ENCODE measurements around the gene FADD.

Gene FADD, protein sequence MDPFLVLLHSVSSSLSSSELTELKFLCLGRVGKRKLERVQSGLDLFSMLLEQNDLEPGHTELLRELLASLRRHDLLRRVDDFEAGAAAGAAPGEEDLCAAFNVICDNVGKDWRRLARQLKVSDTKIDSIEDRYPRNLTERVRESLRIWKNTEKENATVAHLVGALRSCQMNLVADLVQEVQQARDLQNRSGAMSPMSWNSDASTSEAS

DNA sequence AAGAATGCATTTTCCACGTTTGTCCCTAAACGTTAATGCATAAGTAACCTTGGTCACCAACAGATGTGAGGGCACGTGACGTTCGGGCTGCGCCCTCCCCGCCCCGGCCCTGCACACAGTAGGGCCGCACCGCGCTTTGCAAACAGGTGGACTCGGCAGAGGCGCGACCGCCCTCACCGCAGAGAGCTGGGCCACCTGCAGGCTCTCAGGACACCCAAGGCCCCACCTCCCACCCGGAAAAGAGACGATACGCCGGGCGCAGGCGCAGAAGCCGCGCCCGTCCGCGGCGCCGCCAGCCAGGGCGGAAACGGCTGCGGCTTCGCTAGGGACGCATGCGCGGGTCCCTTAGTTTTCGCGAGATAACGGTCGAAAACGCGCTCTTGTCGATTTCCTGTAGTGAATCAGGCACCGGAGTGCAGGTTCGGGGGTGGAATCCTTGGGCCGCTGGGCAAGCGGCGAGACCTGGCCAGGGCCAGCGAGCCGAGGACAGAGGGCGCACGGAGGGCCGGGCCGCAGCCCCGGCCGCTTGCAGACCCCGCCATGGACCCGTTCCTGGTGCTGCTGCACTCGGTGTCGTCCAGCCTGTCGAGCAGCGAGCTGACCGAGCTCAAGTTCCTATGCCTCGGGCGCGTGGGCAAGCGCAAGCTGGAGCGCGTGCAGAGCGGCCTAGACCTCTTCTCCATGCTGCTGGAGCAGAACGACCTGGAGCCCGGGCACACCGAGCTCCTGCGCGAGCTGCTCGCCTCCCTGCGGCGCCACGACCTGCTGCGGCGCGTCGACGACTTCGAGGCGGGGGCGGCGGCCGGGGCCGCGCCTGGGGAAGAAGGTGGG is at the start of gene FADD:
Gene FADD (plus strand): TSS at position 377 of the 831 bp plus-strand sequence. CDS start 164 bp downstream, at position 541.
- DNase-seq = peak; percentile 84

DNA sequence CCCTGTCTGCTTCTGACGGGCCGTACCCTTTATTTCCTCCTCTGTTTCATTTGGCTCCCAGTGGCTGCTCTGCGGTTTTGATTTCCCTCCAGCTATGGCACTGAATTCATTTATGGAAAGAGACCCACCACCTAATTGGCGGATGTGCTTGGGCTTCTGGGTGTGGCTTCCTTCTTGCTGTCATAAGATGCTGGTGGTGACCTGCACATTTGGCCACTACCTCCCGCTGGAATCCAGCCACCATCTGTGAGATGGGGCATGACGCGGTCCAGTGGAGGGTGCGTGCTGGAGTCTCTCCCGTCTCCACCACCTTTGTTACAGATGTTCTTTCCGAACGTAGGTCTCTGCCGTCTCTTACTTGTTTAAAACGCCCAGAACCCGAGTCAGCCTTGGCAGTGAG is 47.7 kb upstream of the FADD start:
- DNase-seq = no peak

DNA sequence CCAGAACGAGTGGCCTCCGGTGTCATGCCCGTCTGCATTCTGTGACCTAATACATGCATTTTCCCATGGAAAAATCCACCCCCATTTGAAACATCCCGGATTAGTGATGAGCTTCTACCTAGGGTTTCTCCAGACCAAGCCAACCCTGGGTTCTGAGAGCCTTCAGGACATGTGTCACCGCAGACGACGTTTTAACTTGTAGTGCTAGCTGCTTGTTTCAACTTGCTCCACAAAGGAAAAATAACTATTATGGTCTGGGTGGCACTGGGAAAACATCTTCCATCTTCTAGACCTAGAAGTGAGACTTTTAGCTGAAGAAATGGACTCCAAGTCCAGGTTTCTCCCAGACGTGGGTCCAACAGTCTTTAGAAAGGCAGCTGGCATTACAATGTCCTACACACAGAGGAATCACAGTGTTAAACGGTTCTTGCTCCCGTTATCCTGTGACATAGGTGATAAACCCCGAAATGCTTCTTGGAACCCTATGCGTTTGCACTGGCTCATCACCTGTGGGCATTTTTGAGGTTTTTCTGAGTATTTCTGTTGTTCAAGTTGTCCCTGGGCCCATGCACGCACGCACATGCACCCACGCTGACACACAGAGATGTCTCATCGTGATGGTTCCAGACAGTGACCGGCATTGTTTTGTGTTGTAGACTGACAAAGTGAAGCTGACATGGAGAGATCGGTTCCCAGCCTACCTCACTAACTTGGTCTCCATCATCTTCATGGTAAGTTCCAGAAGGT is 46.6 kb upstream of the FADD start:
- no peak for DNase-seq

DNA sequence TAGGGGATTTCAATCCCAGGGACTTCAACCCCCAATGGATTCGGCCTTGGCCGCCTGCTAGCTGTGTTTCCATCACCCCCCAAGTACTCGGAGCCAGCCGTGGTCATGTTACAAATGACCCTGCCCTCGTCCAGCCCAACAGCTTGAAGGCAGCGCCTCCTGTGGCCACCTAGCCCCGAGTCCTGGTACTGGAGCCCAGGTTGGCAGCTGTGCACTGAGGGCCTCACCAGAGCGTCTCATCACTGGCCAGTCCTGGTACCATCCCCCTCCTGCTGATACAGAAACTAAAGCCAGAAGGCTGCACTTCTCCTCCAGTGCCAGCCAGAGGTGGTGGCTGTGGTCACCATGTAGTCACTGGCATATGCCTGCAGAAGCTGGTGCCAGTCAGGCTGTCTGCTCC is 44.9 kb upstream of the FADD start:
- DNase-seq = no peak

DNA sequence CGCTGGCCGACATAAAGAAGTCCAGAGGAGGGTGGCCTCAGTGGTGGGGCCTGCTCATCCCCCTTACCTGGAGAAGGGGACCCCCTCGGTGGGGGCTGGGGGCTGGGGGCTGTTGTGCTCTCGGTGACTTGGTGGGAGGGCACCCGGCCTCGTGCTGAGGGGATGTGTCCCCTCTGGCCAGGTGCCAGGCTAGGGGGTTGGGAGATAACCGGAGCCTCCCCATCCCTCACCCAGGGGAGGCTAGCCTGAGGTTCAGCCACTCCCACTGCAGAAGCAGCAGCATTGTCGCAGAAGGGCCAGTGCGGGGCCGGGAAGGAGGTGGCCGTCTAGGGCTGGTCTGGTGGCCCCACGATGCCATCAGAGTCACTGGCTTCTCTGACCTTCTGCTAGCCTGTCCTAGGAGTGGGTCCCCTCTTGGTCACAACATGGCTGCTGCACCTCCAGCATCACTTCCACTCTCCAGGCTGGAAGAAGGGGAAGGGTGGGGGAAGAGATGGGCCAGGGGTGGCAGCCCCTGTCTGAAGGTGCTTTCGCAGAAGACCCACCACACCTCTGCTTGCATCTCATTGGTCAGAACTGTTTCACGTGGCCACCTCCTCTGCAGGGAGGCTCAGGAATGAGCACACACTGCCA is 44.2 kb upstream of the FADD start:
- no peak for DNase-seq

DNA sequence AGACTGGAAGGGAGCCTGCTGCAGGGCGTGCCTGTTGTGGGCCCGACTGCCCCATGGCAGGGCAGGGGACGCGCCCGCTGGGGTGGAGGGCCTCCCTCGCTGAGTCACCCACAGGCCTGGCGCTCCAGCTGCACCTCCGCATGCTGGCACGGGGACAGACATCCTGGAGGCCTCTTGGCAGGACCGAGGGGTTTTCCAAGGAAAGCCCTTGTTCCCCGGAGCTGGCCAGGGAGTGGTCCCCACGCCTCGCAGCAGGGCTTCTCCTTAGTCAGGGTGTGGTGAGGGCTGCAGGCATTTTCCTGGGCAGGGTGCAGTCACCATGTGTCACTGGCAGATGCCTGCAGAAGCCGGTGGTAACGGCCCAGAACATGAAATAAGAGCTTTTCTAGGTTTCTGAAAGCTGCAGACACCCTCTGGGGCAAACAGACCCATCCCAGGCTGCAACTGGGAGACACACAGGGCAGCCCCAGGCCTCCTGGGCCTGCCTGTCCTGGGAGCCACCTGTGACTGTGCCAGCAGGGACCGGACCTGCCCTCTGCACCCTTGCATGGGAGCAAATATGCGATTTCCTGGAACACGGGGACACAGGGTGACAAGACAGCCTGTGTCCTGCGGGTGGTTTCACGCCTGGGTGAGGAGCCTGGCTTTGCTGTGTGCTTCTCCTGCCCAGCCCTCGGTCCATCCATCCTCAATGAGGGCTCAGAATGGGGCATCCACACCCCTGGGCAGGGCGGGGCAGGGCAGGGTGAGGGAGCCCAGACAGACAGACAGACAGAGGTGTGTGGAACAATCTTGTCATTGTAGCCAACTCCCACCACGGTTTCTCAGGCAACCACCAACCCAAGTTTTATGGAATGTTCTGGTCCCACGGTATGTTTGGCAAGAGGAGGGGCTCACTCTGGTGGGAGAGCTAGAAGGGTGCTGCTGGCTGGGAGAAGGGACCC is 43.2 kb upstream of the FADD start:
- DNase-seq = no peak

DNA sequence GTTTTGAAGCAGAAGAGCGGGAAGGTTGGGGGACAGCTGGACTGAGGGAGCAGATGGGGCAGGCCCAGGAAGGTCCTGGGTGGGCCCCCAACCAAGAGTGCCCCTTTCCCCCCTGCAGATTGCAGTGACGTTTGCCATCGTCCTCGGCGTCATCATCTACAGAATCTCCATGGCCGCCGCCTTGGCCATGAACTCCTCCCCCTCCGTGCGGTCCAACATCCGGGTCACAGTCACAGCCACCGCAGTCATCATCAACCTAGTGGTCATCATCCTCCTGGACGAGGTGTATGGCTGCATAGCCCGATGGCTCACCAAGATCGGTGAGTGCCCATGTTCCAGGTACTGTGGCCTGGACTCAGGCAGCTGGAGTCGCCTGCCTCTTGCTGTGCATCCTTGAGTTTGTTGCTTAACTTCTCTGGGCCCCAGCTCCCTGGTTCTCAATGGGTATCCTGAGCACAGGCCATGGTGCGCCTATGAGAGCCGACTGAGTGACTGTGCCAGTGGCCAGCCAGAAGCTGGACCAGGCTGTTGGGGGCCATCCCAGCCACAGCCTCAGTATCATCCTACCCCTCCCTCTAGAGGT is 42.0 kb upstream of the FADD start:
- no peak for DNase-seq

DNA sequence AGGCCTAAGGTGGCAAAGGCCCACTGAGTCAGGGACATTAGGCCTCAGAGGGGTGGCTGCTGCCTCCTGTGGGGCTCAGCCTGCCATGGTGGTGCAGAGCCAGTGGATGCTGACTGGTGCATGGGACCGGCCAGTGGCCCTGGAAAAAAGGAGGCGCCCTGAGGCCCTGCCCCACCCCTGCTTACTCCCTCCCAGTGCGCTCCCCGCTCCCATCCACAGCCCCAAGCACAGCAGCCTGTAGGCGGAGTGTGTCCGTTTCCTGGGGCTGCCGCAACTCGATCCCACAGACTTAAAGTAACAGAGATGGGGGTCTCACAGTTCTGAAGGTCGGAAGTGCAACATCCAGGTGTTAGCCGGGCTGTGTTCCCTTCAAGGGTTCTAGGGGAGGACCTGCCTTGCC is 38.4 kb upstream of the FADD start:
- DNase-seq = no peak

DNA sequence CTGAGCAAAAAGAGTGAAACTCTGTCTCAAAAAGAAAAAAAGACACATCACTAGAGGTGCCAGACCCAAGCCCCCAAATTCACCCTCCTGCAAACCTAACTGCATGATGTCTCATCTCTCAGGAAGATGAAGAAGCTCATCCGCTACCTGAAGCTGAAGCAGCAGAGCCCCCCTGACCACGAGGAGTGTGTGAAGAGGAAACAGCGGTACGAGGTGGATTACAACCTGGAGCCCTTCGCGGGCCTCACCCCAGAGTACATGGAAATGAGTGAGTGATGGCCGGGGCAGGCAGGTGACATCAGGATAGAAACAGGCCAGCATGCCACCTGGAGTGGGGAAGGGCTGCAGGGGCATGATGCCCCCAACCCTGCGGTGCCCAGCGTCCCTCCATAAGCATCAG is 36.0 kb upstream of the FADD start:
- no peak for DNase-seq

DNA sequence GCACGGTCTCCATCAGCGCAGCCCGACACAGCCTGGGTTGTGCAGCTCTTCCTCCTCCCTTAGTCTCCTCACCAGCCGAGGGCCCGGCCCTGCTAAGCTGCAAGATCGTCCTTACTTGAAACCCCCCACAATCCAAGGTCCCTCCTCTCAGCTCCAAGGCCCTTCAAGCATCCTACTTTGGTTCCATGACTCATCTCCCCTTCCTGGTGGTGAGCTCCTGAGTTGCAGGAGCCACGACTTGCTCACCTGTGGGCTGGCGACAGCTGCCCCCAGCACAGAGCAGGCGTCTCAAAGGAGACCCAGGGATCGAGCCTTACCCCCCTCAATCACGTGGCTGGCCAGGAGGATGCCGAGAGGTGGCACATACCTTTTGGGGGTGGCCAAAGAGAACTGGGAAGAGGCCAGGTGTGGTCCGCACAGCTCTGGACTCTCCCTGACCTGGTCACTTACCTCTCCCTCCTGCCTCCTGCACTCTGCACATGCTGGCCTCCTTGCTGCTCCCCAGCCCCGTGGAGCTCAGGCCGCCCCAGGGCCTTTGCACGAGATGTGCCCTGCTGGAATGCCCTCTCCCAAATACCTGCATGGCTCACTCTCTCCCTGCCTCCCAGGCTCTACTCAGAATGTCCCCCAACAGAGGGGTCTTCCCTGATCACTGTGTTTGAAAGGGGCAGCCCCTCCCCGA is 35.2 kb upstream of the FADD start:
- DNase-seq = no peak

DNA sequence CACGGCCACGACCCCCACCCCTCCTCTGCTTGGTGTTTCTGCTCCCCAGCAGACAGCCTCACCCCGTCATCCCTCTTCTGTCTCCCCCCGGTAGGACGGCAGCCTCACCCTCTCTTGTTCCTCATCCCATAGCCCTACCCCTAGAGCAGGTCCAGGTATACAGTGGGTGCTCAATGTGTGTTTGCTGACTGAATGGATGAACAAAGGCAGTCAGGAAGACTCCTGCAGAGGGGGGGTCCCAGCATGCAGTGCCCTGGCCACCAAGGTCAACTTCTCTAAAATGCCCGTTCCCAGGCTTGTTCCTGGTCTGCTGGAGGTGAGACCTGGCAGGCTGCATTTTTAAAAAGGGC is 34.7 kb upstream of the FADD start:
- no peak for DNase-seq

DNA sequence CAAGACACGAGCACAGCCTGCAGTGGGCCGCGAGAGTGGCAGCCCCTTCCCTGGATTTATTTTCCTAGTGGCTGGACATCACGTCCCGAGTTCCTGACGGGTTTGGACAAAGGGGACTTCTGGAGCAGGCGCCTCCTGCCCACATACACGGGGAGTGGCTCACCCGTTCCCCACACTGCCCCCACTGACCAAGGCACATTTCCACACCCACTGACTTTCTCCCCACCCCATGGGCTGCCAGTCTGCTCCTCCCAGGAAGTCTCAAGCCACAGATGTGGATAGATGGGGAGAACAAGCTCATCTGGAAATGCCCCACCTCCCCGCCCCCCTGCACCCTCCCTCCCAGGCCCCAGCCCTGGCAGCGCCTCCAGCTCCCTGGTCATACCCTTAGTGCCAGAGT is 34.0 kb upstream of the FADD start:
- no peak for DNase-seq

DNA sequence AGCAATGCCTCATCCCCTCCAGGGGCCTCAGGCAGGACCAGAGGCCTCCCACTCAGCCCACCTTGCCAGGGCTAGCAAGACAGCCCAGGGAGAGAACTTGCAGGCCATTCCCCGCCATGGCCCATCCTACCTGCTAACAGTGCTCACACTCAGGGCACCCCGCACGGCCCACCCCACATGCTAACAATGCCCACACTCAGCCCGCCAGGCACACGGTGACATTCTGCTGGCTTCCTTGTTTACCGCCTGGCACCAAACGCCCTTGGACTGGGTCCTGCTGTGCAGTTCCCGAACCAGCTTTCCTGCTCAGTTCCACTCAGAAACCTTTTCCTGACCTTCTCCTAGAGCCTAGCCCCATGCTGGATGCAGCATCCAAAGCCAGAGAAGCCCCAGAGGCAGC is 33.5 kb upstream of the FADD start:
- DNase-seq = no peak

DNA sequence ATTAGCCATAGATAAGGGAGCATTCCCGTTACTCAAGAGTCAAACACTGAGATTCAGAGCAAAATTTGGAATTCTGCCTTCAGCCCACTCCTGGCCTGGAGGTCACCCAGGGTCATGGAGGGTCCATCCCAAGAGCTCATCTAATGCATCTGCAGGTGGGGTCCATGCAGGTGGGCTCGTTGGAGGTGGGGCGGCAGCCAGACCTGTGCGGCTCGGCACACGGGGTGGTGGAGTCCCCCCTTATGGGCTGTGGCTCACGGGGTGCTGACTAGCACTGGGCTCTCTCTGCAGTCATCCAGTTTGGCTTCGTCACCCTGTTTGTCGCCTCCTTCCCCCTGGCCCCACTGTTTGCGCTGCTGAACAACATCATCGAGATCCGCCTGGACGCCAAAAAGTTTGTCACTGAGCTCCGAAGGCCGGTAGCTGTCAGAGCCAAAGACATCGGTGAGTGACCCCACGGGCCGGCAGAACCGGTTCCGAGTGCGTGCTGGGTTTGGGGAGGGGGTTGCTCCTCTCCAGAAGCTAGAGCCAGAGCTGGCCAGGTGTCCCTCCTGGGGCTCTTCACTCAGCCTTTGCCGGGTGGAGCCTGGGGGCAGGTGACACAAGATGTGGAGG is 32.4 kb upstream of the FADD start:
- DNase-seq = no peak

DNA sequence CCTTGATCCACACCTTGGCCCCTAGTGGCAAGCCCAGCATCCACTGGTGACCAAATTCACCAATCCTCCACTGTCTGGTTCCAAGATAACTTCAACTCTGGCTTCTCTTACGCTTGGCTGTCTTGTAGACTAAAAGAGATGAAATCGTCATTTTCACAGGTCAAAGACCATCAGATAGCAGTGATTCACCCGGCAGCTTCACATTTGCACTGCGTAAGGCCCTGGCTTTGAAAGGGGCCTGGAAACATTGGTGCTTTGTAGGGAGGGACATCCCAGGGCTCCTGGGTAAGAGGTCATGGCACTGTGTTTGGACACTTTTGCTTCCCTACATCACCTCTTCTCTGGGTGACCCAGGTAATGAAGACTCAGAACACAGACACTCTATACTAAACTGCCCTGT is 30.1 kb upstream of the FADD start:
- no peak for DNase-seq

DNA sequence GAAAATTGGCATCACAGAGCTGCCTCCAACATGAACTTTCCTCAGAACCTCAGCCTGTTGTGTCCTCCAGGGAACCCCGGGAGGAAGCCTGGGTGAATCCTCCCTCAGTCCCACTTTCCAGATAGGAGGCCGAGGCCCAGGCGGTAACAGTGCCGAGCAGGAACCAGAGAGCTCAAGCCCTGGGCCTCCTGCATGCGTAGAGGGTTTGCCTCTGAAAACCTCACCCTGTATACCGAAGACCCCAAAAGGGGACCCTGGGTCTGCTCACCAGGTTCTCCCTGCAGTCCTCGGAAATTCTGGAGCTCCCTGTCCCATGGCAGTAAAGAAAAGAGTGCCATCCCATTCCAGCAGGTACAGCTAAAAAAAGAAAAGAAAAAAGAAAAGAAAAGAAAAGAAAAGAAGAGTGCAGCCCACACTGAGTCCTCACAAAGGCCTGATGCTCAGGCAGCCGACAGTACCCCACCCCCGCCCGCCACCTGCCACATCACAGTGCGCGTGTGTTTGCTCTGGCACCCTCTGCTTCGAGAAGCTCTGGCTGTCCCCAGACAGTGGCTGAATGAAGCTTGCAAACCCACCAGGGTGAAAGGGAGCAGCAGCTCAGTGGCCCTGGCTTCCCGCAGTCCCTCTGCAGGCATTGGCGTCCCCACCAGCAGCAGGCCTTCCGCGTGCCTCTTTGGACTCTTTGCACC is 28.4 kb upstream of the FADD start:
- DNase-seq = no peak

DNA sequence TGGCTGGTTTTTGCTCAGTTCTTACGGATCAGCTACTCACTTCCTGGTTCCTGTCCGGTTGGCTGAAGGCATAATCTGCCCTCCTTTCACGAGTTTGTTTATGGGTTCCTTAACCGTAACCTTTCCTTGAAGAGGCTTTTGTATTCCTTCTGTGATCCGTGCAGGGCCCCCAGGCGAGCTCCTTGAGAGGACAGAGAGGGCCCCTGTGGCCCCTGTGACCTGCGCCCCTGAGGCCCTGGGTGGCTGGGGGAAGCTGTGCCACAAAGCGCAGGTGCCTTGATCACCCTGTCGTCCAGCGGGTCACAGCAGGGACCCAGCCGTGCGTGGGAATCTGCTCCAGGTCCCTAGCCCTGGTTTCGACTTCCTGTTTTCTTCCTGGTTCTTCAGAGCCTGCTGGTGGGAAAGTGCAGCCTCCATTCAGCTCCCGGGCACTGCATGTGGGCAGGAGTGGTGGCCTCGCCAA is 27.8 kb upstream of the FADD start:
- DNase-seq = no peak

DNA sequence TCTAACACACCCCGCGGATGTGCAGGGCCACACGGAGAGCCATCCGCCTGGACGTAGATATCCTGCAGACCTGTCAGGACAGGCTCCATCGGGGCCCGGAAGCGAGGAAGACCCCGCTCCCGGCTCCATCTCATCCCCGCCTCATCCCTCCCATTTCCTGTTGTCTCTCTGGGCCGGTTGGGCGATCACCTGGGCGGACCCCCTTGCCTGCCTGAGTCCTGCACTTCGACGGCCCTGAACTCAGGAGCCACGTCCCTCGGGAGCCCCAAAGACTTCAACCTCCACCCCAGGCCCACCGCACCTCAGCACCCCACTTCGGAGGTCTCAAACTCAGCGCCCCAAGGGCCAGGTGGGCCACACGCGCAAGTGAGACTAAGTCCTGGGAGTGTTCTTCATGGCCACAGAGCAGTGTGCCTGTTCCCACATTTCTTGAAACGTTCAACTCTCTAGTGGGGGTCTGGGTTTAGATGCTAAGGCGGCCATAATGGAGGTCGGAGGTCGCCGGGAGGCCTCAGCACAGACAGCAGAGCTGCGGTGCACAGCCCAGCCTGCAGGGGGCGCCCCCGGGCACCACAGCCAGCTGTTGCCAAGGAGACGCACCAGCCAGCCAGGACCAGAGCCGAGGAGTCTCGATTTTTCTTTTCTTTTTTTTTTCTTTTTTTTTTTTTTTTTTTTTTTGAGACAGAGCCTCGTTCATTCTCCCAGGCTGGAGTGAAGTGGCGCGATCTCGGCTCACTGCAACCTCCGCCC is 26.0 kb upstream of the FADD start:
- peak; percentile 18 for DNase-seq

DNA sequence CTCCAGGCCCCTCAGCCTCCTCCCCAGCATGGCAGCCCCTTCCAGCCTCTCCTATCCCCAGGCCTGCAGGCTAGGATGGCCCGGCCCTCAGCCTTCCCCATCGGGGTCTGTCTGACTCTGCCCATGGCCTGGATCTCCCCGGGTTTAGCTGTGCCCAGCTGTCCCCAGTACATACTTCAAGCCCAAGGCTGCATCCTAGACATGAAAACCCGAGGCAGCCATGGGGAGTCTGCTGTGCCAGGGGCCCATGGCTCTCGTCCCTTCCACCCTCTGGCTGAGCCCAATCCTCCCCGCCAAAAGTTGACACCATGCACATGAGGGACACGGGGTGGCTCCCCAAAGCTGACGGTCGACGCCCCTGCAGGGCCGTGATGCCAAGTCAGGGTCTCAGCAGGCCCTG is 22.2 kb upstream of the FADD start:
- no peak for DNase-seq
